Measurements from ENCODE around the gene INPP4B. TPM values are rescaled to one million over a fixed set of nuclear protein-coding genes. Genes with fewer than 3 reads are reported as not detected.

The INPP4B gene
- total RNA-seq, 2 donors from 2014 or later = 8.2 to 16.6 TPM

DNA sequence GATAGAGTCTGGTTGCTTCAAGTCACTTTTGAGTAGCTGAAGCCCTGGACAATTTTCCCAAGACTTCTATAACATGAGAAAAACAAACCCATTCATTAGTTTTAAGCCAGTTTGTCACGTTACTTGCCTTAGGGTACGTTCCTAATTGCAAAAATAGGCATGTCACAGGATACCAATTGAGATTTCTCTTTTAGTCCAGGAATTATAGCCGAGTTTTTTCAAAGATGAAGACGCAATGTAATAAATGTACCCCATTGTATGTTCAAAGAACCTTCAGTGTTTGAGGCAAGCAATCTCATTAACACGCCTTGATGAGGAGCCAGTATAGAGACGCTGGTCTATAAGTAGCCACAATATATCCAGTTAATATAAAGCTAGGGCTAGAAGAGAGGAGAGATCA lies 534.2 kb downstream of the INPP4B start:
- Histone ChIP-seq H3K4me1 (peaks cover 16% of the 10 kb centered on the region), H3K9me3 (no peaks in the 10 kb centered on the region), H3K27ac (no peak overlapping the region), H3K36me3 (replicated peaks in 1 of 2; ENCODE audit: insufficient read depth in 1 of 2, low read depth in 2 of 2) (no peaks in the 10 kb centered on the region), H3K27me3 (no peaks in the 10 kb centered on the region), H3K4me3 (no peak overlapping the region)
- WGBS, 2 donors = 65 to 92% methylated on average over 6 of the region's 6 CpGs
- TF ChIP-seq POLR2A (IDR thresholded peaks at IDR 0.05) = no peak
- TF ChIP-seq, protein P1, sequence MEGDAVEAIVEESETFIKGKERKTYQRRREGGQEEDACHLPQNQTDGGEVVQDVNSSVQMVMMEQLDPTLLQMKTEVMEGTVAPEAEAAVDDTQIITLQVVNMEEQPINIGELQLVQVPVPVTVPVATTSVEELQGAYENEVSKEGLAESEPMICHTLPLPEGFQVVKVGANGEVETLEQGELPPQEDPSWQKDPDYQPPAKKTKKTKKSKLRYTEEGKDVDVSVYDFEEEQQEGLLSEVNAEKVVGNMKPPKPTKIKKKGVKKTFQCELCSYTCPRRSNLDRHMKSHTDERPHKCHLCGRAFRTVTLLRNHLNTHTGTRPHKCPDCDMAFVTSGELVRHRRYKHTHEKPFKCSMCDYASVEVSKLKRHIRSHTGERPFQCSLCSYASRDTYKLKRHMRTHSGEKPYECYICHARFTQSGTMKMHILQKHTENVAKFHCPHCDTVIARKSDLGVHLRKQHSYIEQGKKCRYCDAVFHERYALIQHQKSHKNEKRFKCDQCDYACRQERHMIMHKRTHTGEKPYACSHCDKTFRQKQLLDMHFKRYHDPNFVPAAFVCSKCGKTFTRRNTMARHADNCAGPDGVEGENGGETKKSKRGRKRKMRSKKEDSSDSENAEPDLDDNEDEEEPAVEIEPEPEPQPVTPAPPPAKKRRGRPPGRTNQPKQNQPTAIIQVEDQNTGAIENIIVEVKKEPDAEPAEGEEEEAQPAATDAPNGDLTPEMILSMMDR (IDR thresholded peaks at IDR 0.05) = no peak
- ATAC-seq (no peak), DNase-seq (no peak)
- intact Hi-C loops (cut with DNase I) = no loop called here

DNA sequence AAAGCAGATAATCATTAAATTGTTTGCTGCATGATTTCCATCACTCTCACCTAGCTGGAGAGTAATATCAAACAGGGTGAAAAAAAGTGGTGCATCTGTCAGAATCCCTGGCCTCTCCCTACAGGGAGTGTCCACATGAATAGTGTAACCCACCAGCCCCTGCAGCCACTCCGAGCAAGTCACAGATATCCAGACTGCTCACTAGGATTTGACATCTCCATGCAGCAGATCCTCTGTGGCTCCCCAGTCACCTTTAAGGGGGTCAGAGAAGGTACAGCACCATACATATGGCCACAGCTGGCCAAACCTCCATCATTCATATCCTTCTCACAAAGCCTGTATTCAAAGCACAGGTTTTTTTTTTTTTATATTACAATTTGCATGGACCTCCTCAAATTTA lies 536.3 kb downstream of the INPP4B start:
- ATAC-seq = no peak
- TF ChIP-seq POLR2A (IDR thresholded peaks at IDR 0.05) = no peak
- TF ChIP-seq, protein P1 (IDR thresholded peaks at IDR 0.05) = no peak
- no peak for DNase-seq
- Histone ChIP-seq H3K4me3 (no peak overlapping the region), H3K4me1 (peaks cover 10% of the 10 kb centered on the region), H3K27me3 (no peaks in the 10 kb centered on the region), H3K36me3 (replicated peaks in 1 of 2; ENCODE audit: insufficient read depth in 1 of 2, low read depth in 2 of 2) (no peaks in the 10 kb centered on the region), H3K27ac (no peak overlapping the region), H3K9me3 (no peaks in the 10 kb centered on the region)
- intact Hi-C loops (cut with DNase I) = no loop called here
- WGBS, 2 donors = 84 to 100% methylated on average over 1 of the region's 1 CpG

DNA sequence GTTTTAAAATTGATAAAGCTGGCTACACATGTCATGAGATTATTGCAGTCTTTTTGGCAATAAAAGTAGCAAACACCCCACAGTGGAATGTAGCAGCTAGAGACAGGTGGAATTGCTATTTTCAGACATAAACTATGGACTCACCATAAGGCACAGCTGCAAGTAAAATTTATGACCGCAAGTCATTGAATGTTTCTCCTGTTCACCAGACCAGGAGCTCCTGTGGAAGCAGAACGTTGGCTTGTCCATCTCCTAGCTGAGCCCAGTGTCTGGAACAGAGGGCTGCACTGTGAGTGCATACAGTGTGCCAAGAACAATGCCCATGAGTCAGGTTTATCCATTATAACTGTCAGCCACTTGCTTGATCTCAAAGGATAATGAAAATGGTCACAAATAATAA lies 538.2 kb downstream of the INPP4B start:
- H3K4me1 ChIP-seq = no peaks in the 10 kb centered on the region
- ATAC-seq (no peak), DNase-seq (no peak)
- no peaks in the 10 kb centered on the region for H3K9me3 ChIP-seq
- H3K27me3 ChIP-seq = no peaks in the 10 kb centered on the region
- TF ChIP-seq POLR2A (IDR thresholded peaks at IDR 0.05) = no peak
- TF ChIP-seq, protein P1 (IDR thresholded peaks at IDR 0.05) = no peak
- WGBS, 2 donors = 74 to 75% methylated on average over 2 of the region's 2 CpGs
- no peaks in the 10 kb centered on the region for H3K36me3 ChIP-seq (replicated peaks in 1 of 2; ENCODE audit: insufficient read depth in 1 of 2, low read depth in 2 of 2)
- intact Hi-C loops (cut with DNase I) = no loop called here
- no peak overlapping the region for H3K4me3 ChIP-seq
- no peak overlapping the region for H3K27ac ChIP-seq

DNA sequence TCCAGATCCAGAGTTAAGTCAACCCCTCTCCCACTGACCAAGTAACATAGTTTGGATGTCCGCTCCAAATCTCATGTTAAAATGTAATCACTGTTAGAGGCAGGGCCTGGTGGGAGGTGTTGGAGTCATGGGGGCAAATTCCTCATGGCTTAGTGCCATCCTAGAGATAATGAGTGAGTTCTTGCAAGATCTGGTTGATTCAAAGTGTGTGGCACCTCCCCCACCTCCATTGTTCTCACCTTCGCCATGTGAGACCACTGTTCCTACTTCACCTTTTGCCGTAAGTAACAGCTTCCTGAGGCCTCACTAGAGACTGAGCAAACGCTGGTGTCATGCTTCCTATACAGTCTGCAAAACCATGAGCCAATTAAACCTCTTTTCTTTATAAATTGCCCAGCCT lies 548.8 kb downstream of the INPP4B start:
- H3K9me3 ChIP-seq = no peaks in the 10 kb centered on the region
- WGBS, 2 donors = 87 to 93% methylated on average over 4 of the region's 4 CpGs
- TF ChIP-seq, protein P1 (IDR thresholded peaks at IDR 0.05) = no peak
- no peak for TF ChIP-seq POLR2A (IDR thresholded peaks at IDR 0.05)
- ATAC-seq (no peak), DNase-seq (no peak)
- no peaks in the 10 kb centered on the region for H3K27me3 ChIP-seq
- H3K4me1 ChIP-seq = no peaks in the 10 kb centered on the region
- intact Hi-C loops (cut with DNase I) = no loop called here
- no peaks in the 10 kb centered on the region for H3K36me3 ChIP-seq (replicated peaks in 1 of 2; ENCODE audit: insufficient read depth in 1 of 2, low read depth in 2 of 2)
- no peak overlapping the region for H3K4me3 ChIP-seq
- H3K27ac ChIP-seq = no peak overlapping the region

DNA sequence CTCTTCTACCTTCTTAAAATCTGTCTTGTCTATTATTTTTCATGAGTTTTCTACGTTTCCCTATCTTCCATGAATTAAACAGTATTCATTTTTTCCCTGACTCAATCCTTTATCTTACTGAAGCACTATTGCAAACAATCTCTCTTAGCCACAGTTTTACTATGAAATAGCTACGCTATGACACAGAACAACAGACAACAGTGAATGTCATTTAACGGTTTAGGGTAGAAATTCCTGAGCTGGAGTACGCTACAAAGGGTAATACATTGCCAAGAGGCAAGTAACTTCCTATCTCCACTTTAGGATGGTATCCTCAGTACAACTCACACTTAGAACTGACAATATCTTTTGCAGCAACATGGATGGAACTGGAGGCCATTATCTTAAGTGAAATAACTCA lies 552.6 kb downstream of the INPP4B start:
- no peak overlapping the region for H3K4me3 ChIP-seq
- intact Hi-C loops (cut with DNase I) = no loop called here
- TF ChIP-seq, protein P1 (IDR thresholded peaks at IDR 0.05) = no peak
- TF ChIP-seq POLR2A (IDR thresholded peaks at IDR 0.05) = no peak
- no peaks in the 10 kb centered on the region for H3K27me3 ChIP-seq
- H3K9me3 ChIP-seq = no peaks in the 10 kb centered on the region
- H3K27ac ChIP-seq = no peak overlapping the region
- H3K4me1 ChIP-seq = peaks cover 3% of the 10 kb centered on the region
- no peaks in the 10 kb centered on the region for H3K36me3 ChIP-seq (replicated peaks in 1 of 2; ENCODE audit: insufficient read depth in 1 of 2, low read depth in 2 of 2)
- DNase-seq (no peak), ATAC-seq (no peak)
- WGBS, 2 donors = 84 to 89% methylated on average over 4 of the region's 4 CpGs

Measured in body of pancreas (tissue), 4 donors.